Metanephros (tissue), 1 donor: ENCODE data around the gene HAUS8. TPM values are rescaled to one million over a fixed set of nuclear protein-coding genes. Genes with fewer than 3 reads are reported as not detected.

Experiments used
- total RNA-seq: library from RNA; depleted of rRNA; stranded (reverse); fragments of >200 nt; gene quantifications from one replicate; pipeline ENCODE4 v1.2.3, GENCODE V29; 2014

Gene HAUS8, protein sequence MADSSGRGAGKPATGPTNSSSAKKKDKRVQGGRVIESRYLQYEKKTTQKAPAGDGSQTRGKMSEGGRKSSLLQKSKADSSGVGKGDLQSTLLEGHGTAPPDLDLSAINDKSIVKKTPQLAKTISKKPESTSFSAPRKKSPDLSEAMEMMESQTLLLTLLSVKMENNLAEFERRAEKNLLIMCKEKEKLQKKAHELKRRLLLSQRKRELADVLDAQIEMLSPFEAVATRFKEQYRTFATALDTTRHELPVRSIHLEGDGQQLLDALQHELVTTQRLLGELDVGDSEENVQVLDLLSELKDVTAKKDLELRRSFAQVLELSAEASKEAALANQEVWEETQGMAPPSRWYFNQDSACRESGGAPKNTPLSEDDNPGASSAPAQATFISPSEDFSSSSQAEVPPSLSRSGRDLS
- total RNA-seq: 4.5 TPM

DNA sequence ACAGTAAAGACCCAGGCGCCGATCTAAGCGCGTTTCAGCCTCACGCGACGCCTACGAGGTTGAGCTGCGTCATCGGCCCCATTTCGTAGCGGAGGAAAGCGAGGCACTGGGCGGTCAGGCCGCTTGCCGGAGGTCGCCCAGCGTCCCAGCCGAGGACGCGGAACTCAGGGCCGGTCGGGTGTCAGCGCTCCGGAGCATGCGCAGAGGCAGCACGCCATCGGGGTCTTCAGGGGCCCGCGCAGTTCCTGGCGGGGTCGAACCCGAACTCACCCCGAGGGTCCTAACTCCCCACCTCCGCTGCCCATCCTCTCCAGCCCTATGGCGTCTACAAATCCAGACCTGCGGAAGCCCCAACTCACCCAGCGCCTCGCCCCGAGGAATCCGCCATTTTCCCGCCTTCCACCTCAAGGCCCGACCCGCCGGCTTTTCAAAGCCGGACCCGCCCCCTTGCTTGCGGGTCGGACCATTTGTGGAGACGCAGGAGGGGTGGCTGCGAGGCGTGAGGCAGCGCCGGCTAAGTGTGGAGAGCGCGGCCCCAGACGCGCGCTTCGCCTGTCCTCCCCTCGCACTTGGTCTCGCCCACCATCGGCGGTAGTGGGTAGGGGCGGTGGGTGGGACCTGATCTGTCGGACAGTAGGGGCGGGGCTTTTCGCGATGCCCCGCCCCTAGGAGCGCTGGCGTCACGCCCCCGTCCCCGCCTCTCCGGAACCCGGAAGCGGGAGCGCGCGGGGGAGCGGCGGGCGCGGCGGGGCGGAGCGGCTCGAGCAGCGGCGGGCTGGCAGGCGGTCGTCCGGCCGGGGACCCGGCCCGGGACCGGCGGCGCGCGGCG lies at the start of gene HAUS8, which contains the start of gene MYO9B:
Gene HAUS8 (minus strand): TSS at position 418 of the 829 bp plus-strand sequence. CDS start 30 bp downstream, at position 388.
Gene MYO9B (plus strand): TSS at position 743 of the 829 bp plus-strand sequence. CDS start 25,941 bp downstream, outside the sequence.

DNA sequence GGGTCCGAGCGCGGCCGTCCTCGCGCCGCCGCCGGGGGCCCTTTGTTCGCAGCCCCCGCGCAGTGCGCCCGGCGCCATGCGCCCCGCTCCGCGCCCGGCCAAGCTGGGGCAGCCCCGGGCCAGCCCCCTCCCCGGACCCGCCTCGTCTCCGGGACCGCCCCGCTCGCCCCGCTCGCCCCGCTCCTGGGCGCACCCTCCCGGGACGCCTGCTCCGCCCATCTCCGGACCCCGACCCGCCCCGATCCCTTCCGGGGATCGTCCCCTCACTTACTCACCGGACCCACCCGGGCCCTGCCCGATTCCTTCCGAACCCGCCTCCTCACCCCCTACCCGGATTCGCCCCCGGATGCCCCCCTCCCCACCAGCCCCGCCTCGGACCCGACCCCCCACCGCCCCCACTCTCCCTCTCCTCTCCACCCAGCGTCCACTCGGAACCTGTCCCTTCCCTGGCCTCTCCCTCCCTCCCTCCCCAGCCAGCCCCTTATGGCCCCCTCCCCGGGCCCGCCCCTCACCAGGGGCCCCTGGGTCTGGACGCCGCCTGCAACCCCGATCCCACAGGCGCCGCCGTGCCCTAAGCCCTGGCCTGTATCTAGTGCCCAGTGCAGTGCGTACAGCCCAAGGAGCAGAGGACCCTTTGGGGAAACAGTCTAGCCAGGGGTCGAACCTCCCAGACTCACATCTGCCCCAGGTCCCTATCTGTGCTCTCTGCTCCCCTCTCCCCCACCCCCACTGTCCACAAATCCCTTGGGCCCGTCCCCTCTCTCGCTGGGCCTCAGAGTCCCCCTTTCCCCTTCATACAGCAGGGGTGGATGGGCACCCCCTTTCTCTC lies 48.3 kb downstream of the HAUS8 start, which contains the start of gene CPAMD8:
Gene CPAMD8 (minus strand): TSS at position 105 of the 829 bp plus-strand sequence. CDS start 168 bp downstream, outside the sequence.

Other genes starting within 250 kb of the HAUS8 start
- 74.3 TPM for gene SIN3B, start 246.1 kb downstream of the HAUS8 start, total RNA-seq
- 9.8 TPM for gene F2RL3, start 186.5 kb downstream of the HAUS8 start, total RNA-seq
- gene CPAMD8, start 48.6 kb downstream of the HAUS8 start, total RNA-seq: 40.6 TPM
- 46.1 TPM for gene MYO9B, start 325 bp upstream of the HAUS8 start, total RNA-seq
- gene USE1, start 139.9 kb upstream of the HAUS8 start, total RNA-seq: 18.3 TPM
- gene OCEL1, start 150.8 kb upstream of the HAUS8 start, total RNA-seq: 11.0 TPM
- 53.7 TPM for gene NR2F6, start 170.5 kb upstream of the HAUS8 start, total RNA-seq
- gene USHBP1, start 189.3 kb upstream of the HAUS8 start, total RNA-seq: 9.8 TPM
- 60.1 TPM for gene BABAM1, start 192.0 kb upstream of the HAUS8 start, total RNA-seq
- gene ANKLE1, start 206.4 kb upstream of the HAUS8 start, total RNA-seq: 2.6 TPM
- gene ABHD8, start 228.0 kb upstream of the HAUS8 start, total RNA-seq: 18.3 TPM
- 42.7 TPM for gene MRPL34, start 230.4 kb upstream of the HAUS8 start, total RNA-seq
- gene DDA1, start 234.1 kb upstream of the HAUS8 start, total RNA-seq: 19.2 TPM